Progenitor cell of endocrine pancreas (in vitro differentiated cells): ENCODE results near the gene GASK1B. TPM values are rescaled to one million over a fixed set of nuclear protein-coding genes. Genes with fewer than 3 reads are reported as not detected.

Source experiments
- DNase-seq: peaks from one replicate; pipeline ENCODE4 v3.0.0; 2021; ENCODE audit warnings: low spot score; ENCODE audit not compliant: unreplicated experiment
- H3K27ac Mint-ChIP-seq: 2 replicates; pipeline ENCODE4 v1.8.0; 2021; ENCODE audit warnings: mild to moderate bottlenecking, moderate library complexity, mixed read lengths
- H3K27me3 Mint-ChIP-seq: 2 replicates; pipeline ENCODE4 v1.8.0; 2021; ENCODE audit warnings: mixed read lengths
- H3K36me3 Mint-ChIP-seq: 2 replicates; pipeline ENCODE4 v1.8.0; 2022; ENCODE audit warnings: mixed read lengths; ENCODE audit not compliant: insufficient read depth
- H3K4me1 Mint-ChIP-seq: 2 replicates; pipeline ENCODE4 v1.8.0; 2021; ENCODE audit warnings: low read depth, mixed read lengths
- H3K4me3 Mint-ChIP-seq: 2 replicates; pipeline ENCODE4 v1.8.0; 2021; ENCODE audit warnings: low read depth, mild to moderate bottlenecking, moderate library complexity, mixed read lengths
- H3K9me3 Mint-ChIP-seq: 2 replicates; pipeline ENCODE4 v1.8.0; 2021; ENCODE audit warnings: low read depth, mixed read lengths
- total RNA-seq: library from RNA; stranded (reverse); gene quantifications from 2 replicates; pipeline ENCODE4 v1.2.1, GENCODE V29; 2021
- TF ChIP-seq, protein P1 (sequence below): fragments of 200-600 bp; sonication (generic); IDR thresholded peaks from one replicate; pipeline ENCODE4 v1.5.0; 2021; ENCODE audit warnings: antibody characterized with exemption, mild to moderate bottlenecking; ENCODE audit not compliant: unreplicated experiment

The GASK1B gene
- total RNA-seq, 1 donor from 2014 or later, result 15.3 TPM

- TF ChIP-seq, protein P1, sequence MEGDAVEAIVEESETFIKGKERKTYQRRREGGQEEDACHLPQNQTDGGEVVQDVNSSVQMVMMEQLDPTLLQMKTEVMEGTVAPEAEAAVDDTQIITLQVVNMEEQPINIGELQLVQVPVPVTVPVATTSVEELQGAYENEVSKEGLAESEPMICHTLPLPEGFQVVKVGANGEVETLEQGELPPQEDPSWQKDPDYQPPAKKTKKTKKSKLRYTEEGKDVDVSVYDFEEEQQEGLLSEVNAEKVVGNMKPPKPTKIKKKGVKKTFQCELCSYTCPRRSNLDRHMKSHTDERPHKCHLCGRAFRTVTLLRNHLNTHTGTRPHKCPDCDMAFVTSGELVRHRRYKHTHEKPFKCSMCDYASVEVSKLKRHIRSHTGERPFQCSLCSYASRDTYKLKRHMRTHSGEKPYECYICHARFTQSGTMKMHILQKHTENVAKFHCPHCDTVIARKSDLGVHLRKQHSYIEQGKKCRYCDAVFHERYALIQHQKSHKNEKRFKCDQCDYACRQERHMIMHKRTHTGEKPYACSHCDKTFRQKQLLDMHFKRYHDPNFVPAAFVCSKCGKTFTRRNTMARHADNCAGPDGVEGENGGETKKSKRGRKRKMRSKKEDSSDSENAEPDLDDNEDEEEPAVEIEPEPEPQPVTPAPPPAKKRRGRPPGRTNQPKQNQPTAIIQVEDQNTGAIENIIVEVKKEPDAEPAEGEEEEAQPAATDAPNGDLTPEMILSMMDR, result no peak
- H3K4me3 Mint-ChIP-seq, result peak overlapping the region; percentile 83
- H3K36me3 Mint-ChIP-seq, result peaks cover 8% of the 10 kb centered on the region
- H3K9me3 Mint-ChIP-seq, result no peaks in the 10 kb centered on the region
- DNase-seq, result no peak
- no peaks in the 10 kb centered on the region for H3K27me3 Mint-ChIP-seq
- peak overlapping the region; percentile 85 for H3K27ac Mint-ChIP-seq
- peaks cover 12% of the 10 kb centered on the region for H3K4me1 Mint-ChIP-seq
These were observed 38.4 kb upstream of the GASK1B start for GRCh38 chr4:158211222-158211621.

DNA sequence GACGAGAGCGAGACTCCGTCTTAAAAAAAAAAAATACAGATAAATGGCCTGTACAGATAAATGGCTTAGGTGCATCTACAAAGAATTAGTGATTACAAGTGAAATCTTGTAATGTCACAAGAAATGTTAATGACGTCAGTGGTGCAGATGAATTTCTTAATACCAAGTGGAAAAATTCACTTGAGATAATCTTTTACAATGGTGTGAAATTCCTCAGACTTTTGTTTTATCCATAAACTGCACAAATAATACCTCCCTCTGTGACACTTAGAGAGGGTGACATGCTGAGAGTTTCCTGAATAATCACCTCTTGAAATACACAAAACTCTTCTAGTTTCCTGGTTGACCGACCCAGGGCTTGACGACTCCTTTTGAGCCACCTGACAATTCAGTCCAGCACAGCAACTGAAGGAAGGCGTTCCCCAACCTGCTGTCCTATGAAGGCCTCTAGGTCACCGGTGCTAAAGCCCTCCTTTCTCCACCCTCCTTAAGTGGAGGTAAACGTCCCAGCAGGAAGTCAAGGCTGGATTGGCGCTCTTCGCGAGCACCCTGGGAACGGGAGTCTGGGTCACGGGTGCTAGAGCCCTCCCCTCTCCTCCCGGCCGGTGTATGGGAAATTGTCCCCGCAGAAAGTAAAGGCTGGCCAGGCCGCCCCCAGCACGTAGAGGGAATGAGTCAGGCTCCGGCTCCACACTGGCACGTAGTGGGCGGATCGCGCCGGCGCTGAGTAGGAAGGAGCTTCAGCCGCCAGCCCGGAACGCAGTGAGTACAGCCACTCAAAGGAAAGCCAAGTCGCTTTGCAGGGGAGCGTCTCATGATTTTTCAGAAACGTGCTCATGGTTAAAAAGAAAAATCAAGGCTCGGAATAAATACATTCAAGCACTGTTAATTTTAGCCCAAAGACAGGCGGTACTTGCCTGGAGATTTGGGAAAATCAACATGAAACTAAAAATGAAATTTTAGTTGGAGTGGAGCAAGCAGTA is 37.3 kb upstream of the GASK1B start, which contains the start of gene TMEM144:
Gene TMEM144 (plus strand): TSS at position 662 of the 983 bp plus-strand sequence. CDS start 2,182 bp downstream, outside the sequence.
- peaks cover 12% of the 10 kb centered on the region for H3K4me1 Mint-ChIP-seq
- H3K36me3 Mint-ChIP-seq, result peaks cover 6% of the 10 kb centered on the region
- TF ChIP-seq, protein P1, result no peak
- H3K27me3 Mint-ChIP-seq, result no peaks in the 10 kb centered on the region
- H3K4me3 Mint-ChIP-seq, result peak within 1 kb of the TSS; percentile 83
- H3K27ac Mint-ChIP-seq, result peak within 1 kb of the TSS; percentile 99
- peak; percentile 59 for DNase-seq
- H3K9me3 Mint-ChIP-seq, result peaks cover 4% of the 10 kb centered on the region

GRCh38 chr4:158208963-158209640 is 36.3 kb upstream of the GASK1B start:
- Mint-ChIP-seq H3K36me3 (peaks cover 3% of the 10 kb centered on the region), H3K4me3 (no peak overlapping the region), H3K27me3 (no peaks in the 10 kb centered on the region), H3K4me1 (peaks cover 12% of the 10 kb centered on the region), H3K9me3 (peaks cover 4% of the 10 kb centered on the region), H3K27ac (peak overlapping the region; percentile 77)
- DNase-seq, result no peak
- TF ChIP-seq, protein P1, result no peak

GRCh38 chr4:158203929-158204328 is 31.1 kb upstream of the GASK1B start:
- Mint-ChIP-seq H3K36me3 (no peaks in the 10 kb centered on the region), H3K27ac (no peak overlapping the region), H3K9me3 (peaks cover 4% of the 10 kb centered on the region), H3K4me1 (no peaks in the 10 kb centered on the region), H3K27me3 (no peaks in the 10 kb centered on the region), H3K4me3 (no peak overlapping the region)
- no peak for DNase-seq
- TF ChIP-seq, protein P1, result no peak

GRCh38 chr4:158203436-158203835 is 30.6 kb upstream of the GASK1B start:
- DNase-seq, result no peak
- TF ChIP-seq, protein P1, result no peak
- Mint-ChIP-seq H3K36me3 (no peaks in the 10 kb centered on the region), H3K4me3 (no peak overlapping the region), H3K27ac (no peak overlapping the region), H3K9me3 (peaks cover 4% of the 10 kb centered on the region), H3K27me3 (no peaks in the 10 kb centered on the region), H3K4me1 (no peaks in the 10 kb centered on the region)
